ENCODE data around the gene SLC10A7.

The SLC10A7 gene

DNA sequence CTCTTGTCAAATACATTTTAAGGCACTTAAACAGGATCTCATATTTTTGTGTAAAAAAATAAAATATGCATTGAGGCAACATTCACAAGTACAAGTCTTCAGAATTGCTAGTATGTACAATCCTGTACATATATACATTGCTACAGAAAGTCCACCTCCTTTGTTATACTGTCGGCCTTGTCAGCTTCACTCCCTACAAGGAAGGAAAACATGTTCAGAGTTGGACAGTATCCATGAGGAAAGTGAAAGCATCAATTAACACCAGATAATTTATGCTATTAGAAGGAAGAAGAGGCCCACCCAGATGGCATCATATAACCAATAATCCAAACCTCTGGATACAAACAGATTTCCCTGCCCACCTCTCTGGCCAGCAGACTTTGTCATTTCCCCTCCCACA is 265.4 kb downstream of the SLC10A7 start:
- DNase-seq = no peak

GRCh38 chr4:146255874-146256273 is 265.9 kb downstream of the SLC10A7 start:
- no peak for DNase-seq

- DNase-seq = no peak
Measured at GRCh38 chr4:146255463-146255862, 266.3 kb downstream of the SLC10A7 start.

- no peak for DNase-seq
Measured at GRCh38 chr4:146252969-146253611, 268.6 kb downstream of the SLC10A7 start.

- no peak for DNase-seq
Measured at GRCh38 chr4:146247356-146247755, 274.4 kb downstream of the SLC10A7 start.

DNA sequence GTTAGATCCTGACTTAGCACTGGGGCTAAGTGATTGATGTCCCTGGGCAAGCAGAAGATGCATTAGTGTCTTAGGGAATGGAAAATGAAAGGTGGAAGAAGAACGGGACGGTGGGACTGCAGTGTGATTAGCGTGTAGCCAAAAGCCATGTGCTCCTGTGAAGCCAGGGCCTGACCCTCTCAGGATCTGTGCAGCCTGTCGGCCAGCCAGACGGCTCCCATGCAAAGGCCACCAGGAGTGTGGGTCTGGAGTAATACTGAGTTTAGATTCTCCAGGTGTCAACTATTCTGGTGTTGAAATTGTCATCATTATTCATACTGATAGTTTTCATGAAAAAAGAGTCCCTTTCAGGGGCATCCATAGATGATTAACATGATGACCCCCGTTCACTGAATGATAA is 275.4 kb downstream of the SLC10A7 start:
- DNase-seq = no peak

- DNase-seq = no peak
Measured at GRCh38 chr4:146245850-146246249, 275.9 kb downstream of the SLC10A7 start.

GRCh38 chr4:146245246-146245645 is 276.5 kb downstream of the SLC10A7 start:
- DNase-seq = no peak

GRCh38 chr4:146244496-146244895 is 277.2 kb downstream of the SLC10A7 start:
- no peak for DNase-seq

DNA sequence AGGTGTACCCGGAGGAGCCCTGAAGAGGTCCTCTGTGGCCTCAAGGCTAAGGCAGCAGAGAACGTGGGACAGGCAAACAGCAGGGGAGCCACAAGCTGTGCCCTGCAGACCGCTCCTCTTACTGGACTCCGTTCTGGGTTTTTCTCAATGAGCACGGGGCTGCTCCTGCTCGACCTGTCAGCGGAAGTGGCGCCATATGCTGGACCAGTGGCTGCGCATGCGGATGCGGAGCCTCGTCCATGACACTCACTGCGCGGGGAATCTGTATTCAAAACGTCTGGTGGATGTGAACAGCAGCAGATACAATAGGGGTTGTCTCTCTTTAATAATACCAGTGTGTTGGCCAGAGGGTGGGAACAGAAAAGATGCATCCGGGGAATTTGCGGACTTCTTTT is 277.9 kb downstream of the SLC10A7 start:
- no peak for DNase-seq

GRCh38 chr4:146243141-146243882 is 278.4 kb downstream of the SLC10A7 start:
- no peak for DNase-seq

GRCh38 chr4:146238107-146238506 is 283.6 kb downstream of the SLC10A7 start:
- DNase-seq = no peak

GRCh38 chr4:146237092-146237491 is 284.6 kb downstream of the SLC10A7 start:
- no peak for DNase-seq

- DNase-seq = no peak
Measured at GRCh38 chr4:146236216-146236615, 285.5 kb downstream of the SLC10A7 start.

- DNase-seq = no peak
Measured at GRCh38 chr4:146235654-146236177, 286.0 kb downstream of the SLC10A7 start.

- DNase-seq = no peak
Measured at GRCh38 chr4:146232131-146232722, 289.5 kb downstream of the SLC10A7 start.

DNA sequence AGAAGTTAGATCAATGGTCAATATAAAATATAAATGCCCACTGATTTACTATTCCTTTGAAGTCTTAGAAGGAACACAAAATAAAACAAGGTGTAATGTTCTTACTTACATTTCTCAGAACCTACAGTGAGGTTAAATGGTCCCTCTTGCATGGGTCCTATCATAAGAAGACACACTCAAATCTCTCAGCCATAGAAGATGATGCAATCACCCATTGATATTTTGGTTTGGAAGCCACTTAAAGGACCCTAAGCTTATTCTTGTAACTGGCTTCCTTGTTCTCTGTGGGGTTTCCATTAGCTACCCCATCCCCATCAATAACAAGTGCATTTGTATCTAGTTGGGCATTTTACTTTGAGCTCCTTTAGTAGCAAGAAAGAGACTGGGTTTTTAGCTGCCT is 292.3 kb downstream of the SLC10A7 start:
- DNase-seq = no peak

- DNase-seq = no peak
Measured at GRCh38 chr4:146224326-146224966, 297.3 kb downstream of the SLC10A7 start.

DNA sequence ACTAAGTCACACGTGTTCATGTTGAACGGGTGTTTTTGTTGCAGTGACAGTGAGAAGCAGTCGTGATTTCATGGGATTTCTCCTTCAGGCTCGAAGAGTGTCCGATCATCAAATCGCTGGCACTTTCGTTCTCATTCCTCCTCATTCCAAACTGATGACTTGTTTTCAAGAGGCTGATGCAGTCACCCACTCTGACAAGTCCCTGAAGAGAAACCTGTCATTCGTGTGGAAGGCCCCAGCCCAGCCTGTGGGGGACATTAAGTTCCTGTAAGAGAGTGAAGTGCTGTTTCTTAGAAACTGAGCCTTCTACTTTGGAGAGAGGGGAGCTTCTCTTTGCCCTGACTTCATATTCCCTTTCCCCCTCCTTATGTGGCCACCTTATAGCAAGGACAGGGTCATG is 299.4 kb downstream of the SLC10A7 start:
- DNase-seq = no peak

DNA sequence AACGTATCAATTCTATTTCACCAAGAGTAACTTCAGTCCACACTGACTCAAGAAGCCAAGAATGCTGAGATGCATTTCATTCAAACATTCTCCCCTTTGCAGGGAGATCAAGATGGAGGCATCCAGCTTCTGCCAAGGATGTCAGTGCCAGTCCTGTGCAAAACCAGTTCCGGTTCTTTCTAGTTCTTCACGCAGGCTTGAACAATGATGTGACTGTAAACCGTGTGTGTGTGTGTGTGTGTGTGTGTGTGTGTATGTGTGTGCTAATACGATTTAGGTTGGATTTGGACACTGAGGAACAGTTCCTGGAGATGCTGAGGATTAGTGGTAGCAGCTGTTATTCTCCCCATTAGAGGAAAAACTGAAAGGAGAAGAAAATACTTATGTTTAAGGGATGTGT is 307.5 kb downstream of the SLC10A7 start, which contains the start of gene REELD1:
Gene REELD1, plus strand, starts transcription at position 301 of the 400 bp plus-strand sequence. CDS start 2,415 bp downstream, outside the sequence.
- no peak for DNase-seq

GRCh38 chr4:146212781-146213180 is 309.0 kb downstream of the SLC10A7 start:
- DNase-seq = no peak

DNA sequence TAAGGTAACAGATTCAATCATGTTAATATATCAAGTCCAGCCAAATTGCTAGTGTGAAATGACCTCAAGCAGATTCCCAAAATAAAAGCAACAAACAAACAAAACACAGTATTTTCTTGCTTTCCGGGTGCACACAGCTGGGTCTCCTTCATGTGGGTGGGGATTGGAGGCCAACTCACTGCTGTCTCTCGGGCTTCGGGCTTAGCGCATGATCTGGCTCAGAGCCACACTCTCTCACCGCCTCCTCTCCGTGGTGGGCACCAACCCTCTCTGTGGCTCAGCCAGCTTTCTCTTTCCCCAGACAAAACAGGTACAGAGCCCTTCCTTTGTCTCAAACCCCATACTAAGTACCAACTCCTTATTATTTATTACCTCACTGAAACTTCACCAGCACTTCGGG is 310.3 kb downstream of the SLC10A7 start:
- no peak for DNase-seq

GRCh38 chr4:146210890-146211289 is 310.9 kb downstream of the SLC10A7 start:
- no peak for DNase-seq
